ENCODE data around the gene NR2F1-AS1.

Gene NR2F1-AS1

DNA sequence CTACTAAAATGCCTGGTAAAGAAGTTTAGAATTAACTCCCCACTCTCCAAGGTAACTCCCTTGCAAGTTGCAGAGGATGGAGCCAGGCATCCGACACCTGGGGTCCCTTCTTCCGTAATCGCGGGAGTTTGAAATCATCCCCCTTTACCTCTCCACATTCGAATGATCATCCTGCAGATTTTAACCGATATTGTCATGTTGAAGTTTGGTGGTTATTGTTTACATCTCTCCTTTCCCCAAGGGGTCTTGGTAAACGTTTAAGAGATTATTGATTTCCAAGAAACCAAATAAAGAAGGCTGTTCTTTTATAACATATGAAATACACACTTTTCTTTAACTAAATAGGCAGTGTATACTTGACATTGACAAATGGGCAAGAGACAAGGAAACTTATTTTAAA is 28.7 kb upstream of the NR2F1-AS1 start:
- TF ChIP-seq JUND (IDR thresholded peaks at IDR 0.05; ENCODE audit: low read depth): no peak
- in situ Hi-C loops (cut with HindIII; ENCODE audit: low pct_unique_long_range_greater_than_20kb, low sequenced_read_pairs): no loop called here
- no peak for DNase-seq (ENCODE audit: low read depth in 1 of 2, low spot score in 1 of 2)

GRCh38 chr5:93608855-93609254 is 27.8 kb upstream of the NR2F1-AS1 start:
- TF ChIP-seq JUND (IDR thresholded peaks at IDR 0.05; ENCODE audit: low read depth): no peak
- in situ Hi-C loops (cut with HindIII; ENCODE audit: low pct_unique_long_range_greater_than_20kb, low sequenced_read_pairs): no loop called here
- DNase-seq (ENCODE audit: low read depth in 1 of 2, low spot score in 1 of 2): no peak

DNA sequence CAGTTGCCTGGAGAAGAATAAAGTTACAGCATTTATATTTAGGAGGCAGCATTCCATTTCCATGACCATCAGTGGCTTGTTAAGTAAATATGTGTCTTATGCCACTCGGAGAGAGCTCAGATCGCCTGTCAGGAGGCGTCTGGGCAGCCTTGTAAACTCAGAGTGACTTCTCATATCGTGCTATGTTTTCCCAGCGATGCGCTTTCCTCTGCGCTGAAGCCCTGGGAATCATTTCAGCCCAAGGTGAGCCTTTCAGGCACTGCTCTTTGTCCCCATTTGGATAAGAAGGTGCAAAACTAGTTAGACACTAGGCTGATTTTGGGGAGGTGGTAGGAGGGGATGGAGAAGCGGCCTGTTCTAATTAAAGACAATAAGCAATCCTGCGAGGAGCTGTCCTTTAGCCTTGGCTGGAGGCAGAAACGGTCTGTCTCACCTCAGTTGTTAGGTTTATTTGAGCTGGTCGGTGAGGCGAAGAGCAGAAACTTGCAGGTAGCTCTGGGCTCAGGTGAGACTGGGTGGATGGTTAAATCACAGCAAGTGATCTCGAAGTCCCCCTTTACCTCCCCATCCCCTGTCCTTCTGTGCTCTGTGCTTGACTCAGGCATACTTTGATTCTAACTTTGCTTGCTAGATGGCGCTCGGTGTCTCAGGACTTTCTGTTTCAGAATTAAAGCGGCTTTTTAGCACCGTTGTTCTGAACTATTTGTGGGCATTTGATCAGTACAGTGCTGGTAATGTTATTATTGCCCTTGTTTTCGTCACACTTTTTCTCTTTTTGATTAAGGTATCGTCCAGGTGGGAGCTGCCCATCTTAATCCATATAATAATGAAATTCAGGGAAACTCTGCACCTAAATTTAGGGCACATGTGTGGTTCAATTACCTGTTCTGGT is 26.6 kb upstream of the NR2F1-AS1 start:
- peak in 1 of 2 experiments; percentile 65 for DNase-seq (ENCODE audit: low read depth in 1 of 2, low spot score in 1 of 2)
- TF ChIP-seq JUND (IDR thresholded peaks at IDR 0.05; ENCODE audit: low read depth): no peak
- in situ Hi-C loops (cut with HindIII; ENCODE audit: low pct_unique_long_range_greater_than_20kb, low sequenced_read_pairs): no loop called here

GRCh38 chr5:93606382-93606752 is 25.3 kb upstream of the NR2F1-AS1 start:
- in situ Hi-C loops (cut with HindIII; ENCODE audit: low pct_unique_long_range_greater_than_20kb, low sequenced_read_pairs): no loop called here
- DNase-seq (ENCODE audit: low read depth in 1 of 2, low spot score in 1 of 2): no peak

GRCh38 chr5:93604644-93605515 is 23.9 kb upstream of the NR2F1-AS1 start:
- no peak for DNase-seq (ENCODE audit: low read depth in 1 of 2, low spot score in 1 of 2)
- TF ChIP-seq JUND (IDR thresholded peaks at IDR 0.05; ENCODE audit: low read depth): no peak
- in situ Hi-C loops (cut with HindIII; ENCODE audit: low pct_unique_long_range_greater_than_20kb, low sequenced_read_pairs): no loop called here

More at GRCh38 chr5:93606382-93606752, 25.3 kb upstream of the NR2F1-AS1 start:
- no peak for TF ChIP-seq JUND (IDR thresholded peaks at IDR 0.05; ENCODE audit: low read depth)

- in situ Hi-C loops (cut with HindIII; ENCODE audit: low pct_unique_long_range_greater_than_20kb, low sequenced_read_pairs): no loop called here
- TF ChIP-seq JUND (IDR thresholded peaks at IDR 0.05; ENCODE audit: low read depth): no peak
- no peak for DNase-seq (ENCODE audit: low read depth in 1 of 2, low spot score in 1 of 2)
These were observed 23.0 kb upstream of the NR2F1-AS1 start for GRCh38 chr5:93603793-93604643.

GRCh38 chr5:93603078-93603792 is 22.2 kb upstream of the NR2F1-AS1 start:
- in situ Hi-C loops (cut with HindIII; ENCODE audit: low pct_unique_long_range_greater_than_20kb, low sequenced_read_pairs): no loop called here
- no peak for TF ChIP-seq JUND (IDR thresholded peaks at IDR 0.05; ENCODE audit: low read depth)
- no peak for DNase-seq (ENCODE audit: low read depth in 1 of 2, low spot score in 1 of 2)

- no peak for DNase-seq (ENCODE audit: low read depth in 1 of 2, low spot score in 1 of 2)
- TF ChIP-seq JUND (IDR thresholded peaks at IDR 0.05; ENCODE audit: low read depth): no peak
- in situ Hi-C loops (cut with HindIII; ENCODE audit: low pct_unique_long_range_greater_than_20kb, low sequenced_read_pairs): no loop called here
These were observed 21.4 kb upstream of the NR2F1-AS1 start for GRCh38 chr5:93602241-93603077.

GRCh38 chr5:93601802-93602155 is 20.8 kb upstream of the NR2F1-AS1 start:
- in situ Hi-C loops (cut with HindIII; ENCODE audit: low pct_unique_long_range_greater_than_20kb, low sequenced_read_pairs): no loop called here
- TF ChIP-seq JUND (IDR thresholded peaks at IDR 0.05; ENCODE audit: low read depth): no peak

GRCh38 chr5:93601071-93601801 is 20.2 kb upstream of the NR2F1-AS1 start:
- in situ Hi-C loops (cut with HindIII; ENCODE audit: low pct_unique_long_range_greater_than_20kb, low sequenced_read_pairs): no loop called here
- no peak for DNase-seq (ENCODE audit: low read depth in 1 of 2, low spot score in 1 of 2)
- TF ChIP-seq JUND (IDR thresholded peaks at IDR 0.05; ENCODE audit: low read depth): no peak

More at GRCh38 chr5:93601802-93602155, 20.8 kb upstream of the NR2F1-AS1 start:
- DNase-seq (ENCODE audit: low read depth in 1 of 2, low spot score in 1 of 2): no peak

Data from T47D (cell line).